DOHH2 (cell line): ENCODE measurements around the gene PABPC3.

ENCODE experiments used
- EZH2phosphoT487 ChIP-seq: fragments of 200-600 bp; sonication (generic); IDR thresholded peaks from 2 replicates; pipeline ENCODE4 v1.6.1; 2017; ENCODE audit warnings: borderline replicate concordance, mild to moderate bottlenecking, antibody characterized with exemption, low read length, moderate library complexity, mixed read lengths
- TF ChIP-seq, protein P1 (sequence below): fragments of 200-600 bp; sonication (generic); IDR thresholded peaks from one replicate; pipeline ENCODE4 v1.5.1; 2014; ENCODE audit warnings: antibody characterized with exemption, mild to moderate bottlenecking, low read depth, low read length; ENCODE audit not compliant: poor library complexity, severe bottlenecking

GRCh38 chr13:25117312-25117711 is 21.4 kb downstream of the PABPC3 start:
- TF ChIP-seq, protein P1, sequence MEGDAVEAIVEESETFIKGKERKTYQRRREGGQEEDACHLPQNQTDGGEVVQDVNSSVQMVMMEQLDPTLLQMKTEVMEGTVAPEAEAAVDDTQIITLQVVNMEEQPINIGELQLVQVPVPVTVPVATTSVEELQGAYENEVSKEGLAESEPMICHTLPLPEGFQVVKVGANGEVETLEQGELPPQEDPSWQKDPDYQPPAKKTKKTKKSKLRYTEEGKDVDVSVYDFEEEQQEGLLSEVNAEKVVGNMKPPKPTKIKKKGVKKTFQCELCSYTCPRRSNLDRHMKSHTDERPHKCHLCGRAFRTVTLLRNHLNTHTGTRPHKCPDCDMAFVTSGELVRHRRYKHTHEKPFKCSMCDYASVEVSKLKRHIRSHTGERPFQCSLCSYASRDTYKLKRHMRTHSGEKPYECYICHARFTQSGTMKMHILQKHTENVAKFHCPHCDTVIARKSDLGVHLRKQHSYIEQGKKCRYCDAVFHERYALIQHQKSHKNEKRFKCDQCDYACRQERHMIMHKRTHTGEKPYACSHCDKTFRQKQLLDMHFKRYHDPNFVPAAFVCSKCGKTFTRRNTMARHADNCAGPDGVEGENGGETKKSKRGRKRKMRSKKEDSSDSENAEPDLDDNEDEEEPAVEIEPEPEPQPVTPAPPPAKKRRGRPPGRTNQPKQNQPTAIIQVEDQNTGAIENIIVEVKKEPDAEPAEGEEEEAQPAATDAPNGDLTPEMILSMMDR: no peak
- no peak for TF ChIP-seq EZH2phosphoT487
